GM19023 (cell line): ENCODE measurements around the gene TMX1.
A peak's percentile ranks its signal among the peaks of the same experiment; 100 is the strongest.

Source experiments
- ATAC-seq: cut with Tn5 transposase; IDR thresholded peaks from one replicate; pipeline ENCODE4 v1.9.1; 2021; ENCODE audit warnings: mild to moderate bottlenecking, moderate library complexity; ENCODE audit not compliant: unreplicated experiment

TMX1 gene

GRCh38 chr14:51242545-51243490, 2.8 kb downstream of the TMX1 start:
- ATAC-seq, result no peak

GRCh38 chr14:51244591-51244990, 4.5 kb downstream of the TMX1 start:
- no peak for ATAC-seq

GRCh38 chr14:51246032-51246431, 6.0 kb downstream of the TMX1 start:
- ATAC-seq, result no peak

- peak; percentile 72 for ATAC-seq
These were observed 8.3 kb downstream of the TMX1 start for GRCh38 chr14:51248016-51248987.

GRCh38 chr14:51251486-51251885, 11.4 kb downstream of the TMX1 start:
- ATAC-seq, result no peak

GRCh38 chr14:51253880-51254279, 13.8 kb downstream of the TMX1 start:
- ATAC-seq, result no peak

GRCh38 chr14:51258280-51258679, 18.2 kb downstream of the TMX1 start:
- ATAC-seq, result no peak

- no peak for ATAC-seq
These were observed 18.7 kb downstream of the TMX1 start for GRCh38 chr14:51258788-51259187.

- no peak for ATAC-seq
These were observed 20.2 kb downstream of the TMX1 start for GRCh38 chr14:51260225-51260624.

- ATAC-seq, result no peak
These were observed 21.1 kb downstream of the TMX1 start for GRCh38 chr14:51261151-51261550.

- ATAC-seq, result no peak
These were observed 22.8 kb downstream of the TMX1 start for GRCh38 chr14:51262868-51263267.

- no peak for ATAC-seq
These were observed 29.6 kb downstream of the TMX1 start for GRCh38 chr14:51269634-51270033.

- no peak for ATAC-seq
These were observed 36.6 kb downstream of the TMX1 start for GRCh38 chr14:51276605-51277004.

GRCh38 chr14:51277753-51278415, 37.8 kb downstream of the TMX1 start:
- ATAC-seq, result no peak

GRCh38 chr14:51282517-51282916, 42.5 kb downstream of the TMX1 start:
- no peak for ATAC-seq

GRCh38 chr14:51283402-51284085, 43.5 kb downstream of the TMX1 start:
- no peak for ATAC-seq

GRCh38 chr14:51284241-51284640, 44.2 kb downstream of the TMX1 start:
- ATAC-seq, result no peak

- peak; percentile 69 for ATAC-seq
These were observed 45.1 kb downstream of the TMX1 start for GRCh38 chr14:51285120-51285519.

- ATAC-seq, result no peak
These were observed 49.1 kb downstream of the TMX1 start for GRCh38 chr14:51289169-51289568.

- ATAC-seq, result no peak
These were observed 50.1 kb downstream of the TMX1 start for GRCh38 chr14:51290132-51290531.
